Stimulated activated CD8-positive, alpha-beta memory T cell treated with anti-CD3 and anti-CD28 coated beads, Interleukin-7, amount 100 ng/mL, for 4 hours (primary cell): ENCODE measurements around the gene XDH.

Experiments
- DNase-seq, 2 donors: peaks; one replicate each; pipeline ENCODE4 v3.0.0-alpha.2; 2020; ENCODE audit warnings: low read depth in 2 of 2

The XDH gene

GRCh38 chr2:31402388-31402787, 12.2 kb downstream of the XDH start:
- no peak for DNase-seq

DNA sequence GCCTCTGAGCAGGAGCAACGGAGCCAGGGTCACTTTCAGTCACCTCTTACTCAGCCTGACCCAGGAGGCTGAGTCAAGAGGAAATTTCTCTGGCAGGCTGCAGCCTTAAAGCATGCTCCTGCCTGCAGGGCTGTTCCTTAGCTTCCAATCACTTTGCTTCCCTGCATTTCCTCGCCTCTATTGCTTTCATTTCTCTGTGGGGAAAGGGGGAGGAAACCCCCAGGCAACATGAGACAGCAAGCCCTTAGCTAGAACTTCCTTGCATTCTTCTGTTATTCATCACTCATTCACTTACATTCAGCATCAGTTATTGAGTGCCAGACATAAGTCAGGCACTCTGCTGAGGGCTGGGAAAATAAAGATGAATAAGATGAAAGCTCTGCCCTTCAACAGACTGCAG, 13.0 kb downstream of the XDH start:
- DNase-seq: no peak

DNA sequence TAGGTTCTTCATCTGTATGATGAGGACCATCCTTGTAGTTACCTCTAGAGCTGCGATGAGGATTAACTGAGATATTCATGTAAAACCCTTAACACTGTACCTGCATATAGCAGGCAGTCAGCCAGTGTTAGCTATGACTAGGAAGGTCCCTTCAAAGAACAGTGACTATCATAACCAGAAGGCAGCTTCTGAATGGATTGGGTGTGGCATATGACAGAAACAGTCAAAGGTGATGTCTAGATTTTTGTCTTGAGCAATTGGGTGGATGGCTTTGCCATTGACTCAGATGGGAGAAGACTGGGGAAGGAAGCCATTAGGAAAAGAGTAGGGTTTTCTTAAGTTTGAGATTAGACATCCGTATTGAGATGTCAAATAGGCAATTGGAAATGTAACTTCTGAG, 15.7 kb downstream of the XDH start:
- DNase-seq: no peak

GRCh38 chr2:31397094-31397493, 17.4 kb downstream of the XDH start:
- DNase-seq: no peak

- no peak for DNase-seq
These were observed 24.2 kb downstream of the XDH start for GRCh38 chr2:31390324-31390723.

DNA sequence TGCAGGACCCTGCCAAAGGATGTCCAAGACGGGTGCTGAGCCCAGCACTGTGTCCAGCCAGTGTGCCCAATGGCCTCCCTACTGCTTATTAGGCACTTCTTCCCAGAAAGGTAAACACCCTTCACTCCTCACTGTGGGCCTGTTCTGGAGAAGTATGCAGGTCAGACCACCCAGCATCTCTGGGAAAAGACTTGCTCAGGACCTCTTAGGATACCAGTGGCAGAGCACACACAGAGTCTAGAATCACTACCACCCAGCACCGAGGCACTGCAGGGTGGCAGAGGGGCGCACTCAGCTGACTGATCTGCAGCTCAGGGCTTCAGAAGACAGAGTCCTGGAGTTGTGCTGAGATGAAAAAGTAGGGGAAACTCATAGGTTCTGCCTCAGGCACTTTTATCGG, 25.8 kb downstream of the XDH start:
- DNase-seq: no peak

GRCh38 chr2:31387850-31388249, 26.7 kb downstream of the XDH start:
- no peak for DNase-seq

DNA sequence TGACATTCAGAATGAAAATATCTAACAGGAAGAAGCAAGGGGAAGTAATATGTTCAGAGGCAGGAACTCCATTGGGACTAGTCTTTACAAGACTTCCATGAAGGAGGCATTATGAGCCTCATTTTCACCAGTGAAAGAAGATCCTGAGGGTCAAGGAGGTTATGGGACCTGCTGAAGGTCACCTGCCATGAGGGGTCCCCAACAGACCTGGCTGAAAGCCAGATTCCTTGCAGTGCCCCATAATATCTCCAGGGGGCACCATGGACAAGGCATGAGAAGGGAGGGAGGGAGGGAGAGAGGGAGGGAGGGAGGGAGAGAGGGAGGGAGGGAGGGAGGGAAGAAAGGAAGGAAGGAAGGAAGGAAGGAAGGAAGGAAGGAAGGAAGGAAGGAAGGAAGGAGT, 27.9 kb downstream of the XDH start:
- DNase-seq: no peak

DNA sequence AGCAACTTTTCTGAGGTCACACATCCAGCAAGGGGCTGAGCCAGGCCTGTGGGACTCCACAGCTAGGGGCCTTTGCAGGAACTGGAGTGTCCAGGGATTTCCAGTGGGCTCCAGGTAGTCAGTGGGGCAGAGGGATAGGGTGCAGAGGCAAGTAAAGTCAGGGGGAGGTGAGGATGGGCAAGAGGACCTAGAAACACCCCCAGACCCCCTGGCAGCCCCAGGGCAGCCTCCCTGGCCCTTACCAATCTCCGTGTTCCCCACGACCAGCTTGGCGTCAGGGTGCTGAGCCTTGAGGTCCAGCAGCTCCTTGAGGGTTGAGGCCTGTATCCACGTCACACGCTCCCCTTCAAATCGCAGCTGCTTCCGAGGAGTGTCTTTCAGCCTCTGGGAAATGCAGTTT, 28.4 kb downstream of the XDH start:
- DNase-seq: no peak

- DNase-seq: no peak
These were observed 29.7 kb downstream of the XDH start for GRCh38 chr2:31384771-31385276.

DNA sequence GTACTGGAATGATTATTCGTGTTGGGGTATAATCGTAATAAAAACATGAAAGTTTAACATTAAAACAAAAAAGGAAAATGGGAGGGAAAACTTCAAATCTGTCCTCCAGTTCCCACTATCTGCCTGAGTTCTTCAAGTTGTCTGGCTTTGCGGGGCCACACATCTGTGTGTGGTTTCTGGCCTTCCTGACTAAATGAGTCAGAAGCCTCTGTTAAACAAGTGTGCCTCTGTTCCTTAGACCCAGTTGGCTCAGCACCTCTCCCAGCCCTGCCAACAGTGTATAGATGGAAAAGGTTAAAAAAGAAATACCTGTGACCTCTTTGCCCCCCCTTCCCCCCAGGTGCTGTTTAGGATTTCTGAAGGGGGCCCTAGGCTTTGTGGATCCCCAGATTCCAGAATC, 30.2 kb downstream of the XDH start:
- no peak for DNase-seq

- DNase-seq: no peak
These were observed 30.9 kb downstream of the XDH start for GRCh38 chr2:31383471-31384153.

DNA sequence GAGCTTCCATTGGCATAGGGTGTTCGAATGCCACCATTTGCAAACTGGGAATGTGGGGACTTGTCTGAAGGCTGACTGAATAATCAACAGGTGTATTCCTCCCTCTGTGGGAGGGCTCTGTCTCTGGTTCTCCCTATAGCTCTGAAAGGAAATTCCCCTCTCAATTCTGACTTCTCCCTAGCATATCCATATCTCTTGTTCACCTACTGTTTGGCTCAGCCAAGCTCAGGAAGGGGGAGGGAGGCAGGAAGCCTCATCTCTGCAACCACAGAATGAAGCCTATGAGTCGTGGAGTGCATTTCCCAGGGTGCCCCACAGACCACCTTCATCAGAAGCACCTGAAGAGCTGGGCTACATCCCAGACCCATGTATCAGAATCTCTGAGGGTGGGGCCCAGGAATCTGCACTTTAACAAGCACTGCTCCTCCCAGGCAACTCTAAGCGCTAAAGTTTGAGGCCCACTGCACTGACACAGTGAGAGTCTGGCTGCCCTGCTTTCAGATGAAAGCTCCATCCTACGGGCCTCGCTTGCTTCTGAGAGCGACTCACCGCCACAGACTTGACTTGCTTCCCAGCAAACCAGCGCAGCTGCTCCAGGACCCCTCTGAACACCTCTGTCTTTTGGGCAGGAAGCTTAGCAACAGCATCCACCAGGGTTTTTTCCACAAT, 32.0 kb downstream of the XDH start:
- no peak for DNase-seq

DNA sequence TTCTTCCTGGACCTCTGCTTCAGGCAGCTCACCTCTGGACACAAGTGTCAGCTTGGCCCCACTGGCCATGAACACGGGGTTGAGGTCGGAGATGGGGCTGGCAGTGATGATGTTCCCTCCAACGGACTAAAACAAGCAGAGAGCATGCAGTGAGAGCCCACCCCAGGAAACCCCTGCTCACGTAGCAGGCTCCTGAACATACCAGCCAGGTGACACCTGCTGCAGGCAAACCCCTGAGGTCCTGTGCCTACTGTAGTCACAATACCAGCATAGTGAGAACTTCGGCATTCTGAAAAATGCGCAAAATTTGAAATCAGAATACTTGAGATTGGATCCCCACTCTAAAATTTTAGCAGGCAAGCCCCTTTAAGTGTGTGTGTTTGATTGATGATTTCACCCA, 32.9 kb downstream of the XDH start:
- no peak for DNase-seq

GRCh38 chr2:31380243-31380642, 34.3 kb downstream of the XDH start:
- DNase-seq: no peak

- DNase-seq: no peak
These were observed 34.8 kb downstream of the XDH start for GRCh38 chr2:31379747-31380146.

- DNase-seq: no peak
These were observed 35.6 kb downstream of the XDH start for GRCh38 chr2:31378791-31379501.

DNA sequence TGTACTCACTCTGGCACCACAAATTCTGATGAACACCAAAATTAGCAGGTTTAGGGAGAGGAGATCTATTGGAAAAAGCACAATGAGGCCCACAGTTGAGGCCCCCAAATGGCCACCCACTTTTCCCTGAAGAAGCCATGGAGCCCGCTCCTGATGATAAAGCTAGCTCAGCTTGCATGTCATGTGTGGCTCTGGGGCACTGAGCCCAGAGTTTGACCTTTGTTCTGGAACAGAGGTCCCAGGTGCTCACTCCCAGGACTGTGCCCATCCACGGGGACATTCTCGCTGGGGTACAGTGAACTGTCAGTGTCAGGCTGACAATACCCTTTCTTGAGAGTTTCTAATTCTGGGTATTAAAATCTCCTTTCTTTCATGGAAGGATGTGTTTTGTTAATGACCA, 36.2 kb downstream of the XDH start:
- DNase-seq: no peak

GRCh38 chr2:31373127-31373526, 41.4 kb downstream of the XDH start:
- no peak for DNase-seq

- DNase-seq: no peak
These were observed 42.4 kb downstream of the XDH start for GRCh38 chr2:31372097-31372496.

DNA sequence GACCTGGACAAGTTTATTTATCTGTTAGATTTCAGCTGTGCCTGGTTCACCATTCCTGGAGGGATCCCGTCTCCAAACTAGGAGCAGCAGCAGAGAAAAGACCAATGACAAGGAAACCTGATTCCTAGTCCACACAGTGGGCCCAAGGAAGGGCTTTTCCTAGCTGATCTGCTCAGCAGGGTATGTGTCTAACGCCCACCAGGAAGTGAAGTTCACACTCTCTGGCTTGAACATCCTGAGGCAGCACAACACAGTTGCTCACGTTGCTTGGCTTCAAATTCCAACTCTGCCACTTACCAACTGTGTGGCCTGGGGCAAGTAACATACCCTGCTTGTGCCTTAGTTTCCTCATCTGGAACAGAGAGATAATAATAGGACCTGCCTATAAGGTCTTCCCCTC, 42.9 kb downstream of the XDH start:
- no peak for DNase-seq

- no peak for DNase-seq
These were observed 47.8 kb downstream of the XDH start for GRCh38 chr2:31366733-31367132.
